ENCODE measurements around the gene STK38L. TPM values are rescaled to one million over a fixed set of nuclear protein-coding genes. Genes with fewer than 3 reads are reported as not detected.

The STK38L gene
- total RNA-seq, 2 donors from 2014 or later = 13.7 to 14.5 TPM

- Mint-ChIP-seq H3K36me3 (no peaks in the 10 kb centered on the region), H3K4me3 (peak overlapping the region; percentile 98), H3K4me1 (ENCODE audit: low read depth in 2 of 2) (peaks cover 21 to 25% of the 10 kb centered on the region in 2 donors), H3K9me3 (no peaks in the 10 kb centered on the region), H3K27ac (peak overlapping the region; percentile 88 to 96), H3K27me3 (no peaks in the 10 kb centered on the region)
- ATAC-seq = no peak
- no peak for DNase-seq (ENCODE audit: low spot score)
Observed at GRCh38 chr12:27243006-27243405, 1.1 kb upstream of the STK38L start.

DNA sequence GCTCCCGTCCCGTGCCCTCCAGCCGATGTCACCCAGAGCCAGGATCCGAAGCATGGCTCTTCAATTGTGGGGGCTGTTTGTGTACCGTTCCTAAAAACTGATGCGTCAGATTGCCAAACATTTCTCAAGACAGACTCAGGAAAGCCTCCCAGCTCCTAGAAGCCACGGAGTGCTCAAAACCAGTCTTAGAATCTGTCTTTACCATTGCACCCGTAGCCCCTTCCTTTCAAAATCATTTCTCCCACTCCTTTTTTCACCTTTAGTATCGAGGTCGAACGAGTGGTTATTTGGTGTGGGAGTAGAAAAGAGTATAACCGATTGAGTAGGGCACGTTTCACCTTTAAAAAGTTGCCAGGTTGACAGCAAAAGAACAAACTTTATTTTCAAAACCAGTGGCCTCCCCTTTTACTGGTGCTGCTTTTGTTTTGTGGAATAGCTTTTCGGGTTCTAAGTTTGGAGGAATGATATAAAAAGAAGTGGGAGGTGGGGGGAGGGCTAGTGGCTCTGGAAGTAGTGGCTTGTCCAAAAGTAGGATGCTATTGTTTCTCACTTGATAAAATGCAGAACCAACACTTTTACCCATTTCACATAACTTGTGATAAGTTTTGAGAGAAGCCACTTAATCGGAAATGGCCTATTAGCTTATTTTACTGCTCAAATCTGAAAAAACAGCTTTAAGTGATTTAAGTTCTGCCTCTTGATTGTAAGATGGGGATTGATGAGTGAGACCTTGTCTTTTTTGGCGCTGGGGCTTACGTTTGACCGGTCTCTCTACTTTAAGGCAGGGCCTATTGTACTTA lies 803 bp downstream of the STK38L start:
- peak overlapping the region; percentile 98 for H3K4me3 Mint-ChIP-seq
- DNase-seq (ENCODE audit: low spot score) (no peak), ATAC-seq (no peak)
- H3K4me1 Mint-ChIP-seq (ENCODE audit: low read depth in 2 of 2) = peaks cover 24 to 25% of the 10 kb centered on the region in 2 donors
- peak overlapping the region; percentile 88 to 96 for H3K27ac Mint-ChIP-seq
- H3K36me3 Mint-ChIP-seq = no peaks in the 10 kb centered on the region
- H3K9me3 Mint-ChIP-seq = no peaks in the 10 kb centered on the region
- no peaks in the 10 kb centered on the region for H3K27me3 Mint-ChIP-seq

- no peak overlapping the region for H3K4me3 Mint-ChIP-seq
- H3K4me1 Mint-ChIP-seq (ENCODE audit: low read depth in 2 of 2) = peaks cover 24 to 29% of the 10 kb centered on the region in 2 donors
- DNase-seq (ENCODE audit: low spot score) (no peak), ATAC-seq (no peak)
- no peaks in the 10 kb centered on the region for H3K9me3 Mint-ChIP-seq
- H3K27ac Mint-ChIP-seq = peak overlapping the region in 1 of 2 donors; percentile 70
- no peaks in the 10 kb centered on the region for H3K36me3 Mint-ChIP-seq
- no peaks in the 10 kb centered on the region for H3K27me3 Mint-ChIP-seq
Observed at GRCh38 chr12:27246141-27246540, 2.1 kb downstream of the STK38L start.

DNA sequence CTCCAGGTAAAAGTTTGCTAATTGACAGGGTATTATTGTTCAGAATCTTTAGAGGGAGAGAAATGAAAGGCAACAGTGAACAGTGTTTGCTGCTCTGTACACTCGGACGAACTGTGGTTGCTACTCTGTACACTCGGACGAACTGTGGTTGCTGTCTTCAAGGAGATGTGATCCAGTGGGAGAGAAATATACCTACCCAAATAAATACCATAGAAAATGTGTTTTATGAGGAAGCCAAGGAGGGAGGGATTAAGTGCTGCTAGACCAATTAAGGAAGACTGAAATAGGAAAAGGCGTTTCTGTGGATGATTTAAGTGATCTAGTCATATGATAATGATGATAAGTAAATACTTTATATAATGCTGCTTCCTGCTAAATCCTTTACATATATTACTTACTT lies 2.7 kb downstream of the STK38L start:
- Mint-ChIP-seq H3K4me3 (no peak overlapping the region), H3K9me3 (no peaks in the 10 kb centered on the region), H3K4me1 (ENCODE audit: low read depth in 2 of 2) (peaks cover 24 to 30% of the 10 kb centered on the region in 2 donors), H3K27me3 (no peaks in the 10 kb centered on the region), H3K36me3 (no peaks in the 10 kb centered on the region), H3K27ac (no peak overlapping the region)
- ATAC-seq (no peak), DNase-seq (ENCODE audit: low spot score) (no peak)

GRCh38 chr12:27252934-27253333 lies 8.8 kb downstream of the STK38L start:
- Mint-ChIP-seq H3K4me1 (ENCODE audit: low read depth in 2 of 2) (peaks cover 17 to 23% of the 10 kb centered on the region in 2 donors), H3K27ac (peak overlapping the region in 1 of 2 donors; percentile 10), H3K9me3 (no peaks in the 10 kb centered on the region)

DNA sequence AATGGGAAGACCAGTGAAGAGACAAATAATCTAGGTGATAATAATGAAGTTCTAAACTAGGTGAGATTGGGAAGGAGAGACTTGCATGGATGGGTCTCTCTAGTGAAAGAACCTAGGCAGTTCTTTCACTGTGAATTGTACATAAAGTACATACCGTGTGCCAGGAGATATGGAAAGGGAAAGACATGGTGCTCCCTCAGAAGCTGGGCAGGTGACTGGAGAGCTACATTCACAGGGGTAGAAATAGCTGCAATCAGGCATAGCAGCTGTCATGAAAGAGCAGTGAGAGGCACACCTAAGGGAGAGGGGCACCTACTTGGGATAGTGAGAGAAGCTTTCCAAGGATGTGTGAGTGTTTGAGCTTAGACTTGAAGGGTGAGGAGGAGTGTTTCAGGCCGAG lies 9.3 kb downstream of the STK38L start:
- no peak for ATAC-seq
- Mint-ChIP-seq H3K27ac (no peak overlapping the region), H3K36me3 (no peaks in the 10 kb centered on the region), H3K4me3 (no peak overlapping the region), H3K27me3 (no peaks in the 10 kb centered on the region), H3K9me3 (no peaks in the 10 kb centered on the region), H3K4me1 (ENCODE audit: low read depth in 2 of 2) (peaks cover 17 to 23% of the 10 kb centered on the region in 2 donors)
- no peak for DNase-seq (ENCODE audit: low spot score)

More at GRCh38 chr12:27252934-27253333, 8.8 kb downstream of the STK38L start:
- no peak for ATAC-seq
- Mint-ChIP-seq H3K4me3 (no peak overlapping the region), H3K36me3 (no peaks in the 10 kb centered on the region), H3K27me3 (no peaks in the 10 kb centered on the region)
- no peak for DNase-seq (ENCODE audit: low spot score)

- ATAC-seq (no peak), DNase-seq (ENCODE audit: low spot score) (no peak)
- H3K27ac Mint-ChIP-seq = no peak overlapping the region
- H3K27me3 Mint-ChIP-seq = no peaks in the 10 kb centered on the region
- H3K36me3 Mint-ChIP-seq = no peaks in the 10 kb centered on the region
- no peak overlapping the region for H3K4me3 Mint-ChIP-seq
- H3K9me3 Mint-ChIP-seq = no peaks in the 10 kb centered on the region
- H3K4me1 Mint-ChIP-seq (ENCODE audit: low read depth in 2 of 2) = peaks cover 29% of the 10 kb centered on the region in 2 donors
Observed at GRCh38 chr12:27255806-27256205, 11.7 kb downstream of the STK38L start.

GRCh38 chr12:27257104-27257843 lies 13.2 kb downstream of the STK38L start:
- Mint-ChIP-seq H3K4me3 (no peak overlapping the region), H3K9me3 (no peaks in the 10 kb centered on the region), H3K36me3 (no peaks in the 10 kb centered on the region), H3K4me1 (ENCODE audit: low read depth in 2 of 2) (peaks cover 33 to 36% of the 10 kb centered on the region in 2 donors), H3K27ac (no peak overlapping the region), H3K27me3 (no peaks in the 10 kb centered on the region)
- ATAC-seq (no peak), DNase-seq (ENCODE audit: low spot score) (no peak)

DNA sequence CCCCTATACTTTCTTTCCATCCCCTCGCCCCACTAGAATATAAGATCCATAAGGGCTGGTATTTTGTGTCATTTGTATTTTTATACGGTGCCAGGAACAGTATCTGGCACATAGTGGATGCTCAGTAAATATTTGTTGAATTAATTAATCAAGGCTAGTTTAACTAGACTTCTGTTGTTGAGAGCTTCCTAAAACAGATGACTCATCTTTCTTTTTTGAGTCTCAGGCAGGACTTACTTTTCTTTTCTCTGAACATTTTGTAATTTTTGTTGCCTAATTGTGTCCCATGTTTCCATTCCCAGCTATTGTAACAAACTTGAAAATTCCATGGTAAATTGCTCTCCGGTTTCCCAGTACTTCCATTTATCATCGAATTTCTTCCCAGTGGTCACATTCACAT lies 16.7 kb downstream of the STK38L start:
- Mint-ChIP-seq H3K27ac (no peak overlapping the region), H3K9me3 (no peaks in the 10 kb centered on the region), H3K4me3 (no peak overlapping the region), H3K36me3 (no peaks in the 10 kb centered on the region), H3K27me3 (no peaks in the 10 kb centered on the region), H3K4me1 (ENCODE audit: low read depth in 2 of 2) (peaks cover 22 to 25% of the 10 kb centered on the region in 2 donors)
- no peak for DNase-seq (ENCODE audit: low spot score)
- ATAC-seq = no peak

DNA sequence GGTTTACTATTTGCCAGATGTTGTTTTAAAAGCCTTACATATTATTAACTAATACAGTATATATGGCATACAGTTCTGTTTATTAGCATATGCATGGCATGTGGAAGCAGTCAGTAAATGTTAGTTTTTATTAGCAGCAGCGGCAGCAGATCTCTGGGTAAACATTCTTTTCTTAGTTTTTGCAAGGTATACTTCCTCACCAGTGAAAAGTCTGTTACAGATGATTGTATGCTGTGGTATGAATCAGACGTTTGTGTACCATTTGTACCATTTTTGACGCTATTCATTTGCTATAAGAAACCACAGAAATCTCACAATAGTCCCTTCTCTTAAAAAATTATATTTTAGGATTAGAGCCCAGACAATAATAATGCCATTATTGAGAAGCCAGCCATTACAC lies 17.8 kb downstream of the STK38L start:
- Mint-ChIP-seq H3K4me1 (ENCODE audit: low read depth in 2 of 2) (peaks cover 16 to 25% of the 10 kb centered on the region in 2 donors), H3K9me3 (no peaks in the 10 kb centered on the region), H3K27ac (no peak overlapping the region), H3K27me3 (no peaks in the 10 kb centered on the region), H3K4me3 (no peak overlapping the region), H3K36me3 (no peaks in the 10 kb centered on the region)
- DNase-seq (ENCODE audit: low spot score) (no peak), ATAC-seq (no peak)

- DNase-seq (ENCODE audit: low spot score) = no peak
- H3K27ac Mint-ChIP-seq = no peak overlapping the region
- no peaks in the 10 kb centered on the region for H3K36me3 Mint-ChIP-seq
- H3K4me1 Mint-ChIP-seq (ENCODE audit: low read depth in 2 of 2) = peaks cover 4 to 6% of the 10 kb centered on the region in 2 donors
- no peaks in the 10 kb centered on the region for H3K27me3 Mint-ChIP-seq
- no peak for ATAC-seq
- no peaks in the 10 kb centered on the region for H3K9me3 Mint-ChIP-seq
- H3K4me3 Mint-ChIP-seq = no peak overlapping the region
Observed at GRCh38 chr12:27270148-27270547, 26.1 kb downstream of the STK38L start.

GRCh38 chr12:27271206-27271605 lies 27.1 kb downstream of the STK38L start:
- Mint-ChIP-seq H3K4me1 (ENCODE audit: low read depth in 2 of 2) (peaks cover 4 to 6% of the 10 kb centered on the region in 2 donors), H3K9me3 (no peaks in the 10 kb centered on the region), H3K36me3 (no peaks in the 10 kb centered on the region), H3K4me3 (no peak overlapping the region), H3K27me3 (no peaks in the 10 kb centered on the region), H3K27ac (no peak overlapping the region)
- ATAC-seq (no peak), DNase-seq (ENCODE audit: low spot score) (no peak)

GRCh38 chr12:27272373-27273028 lies 28.4 kb downstream of the STK38L start:
- no peak overlapping the region for H3K4me3 Mint-ChIP-seq
- no peak overlapping the region for H3K27ac Mint-ChIP-seq
- H3K9me3 Mint-ChIP-seq = no peaks in the 10 kb centered on the region
- no peaks in the 10 kb centered on the region for H3K36me3 Mint-ChIP-seq
- no peaks in the 10 kb centered on the region for H3K27me3 Mint-ChIP-seq
- H3K4me1 Mint-ChIP-seq (ENCODE audit: low read depth in 2 of 2) = peaks cover 10% of the 10 kb centered on the region in 2 donors
- DNase-seq (ENCODE audit: low spot score) (no peak), ATAC-seq (no peak)

DNA sequence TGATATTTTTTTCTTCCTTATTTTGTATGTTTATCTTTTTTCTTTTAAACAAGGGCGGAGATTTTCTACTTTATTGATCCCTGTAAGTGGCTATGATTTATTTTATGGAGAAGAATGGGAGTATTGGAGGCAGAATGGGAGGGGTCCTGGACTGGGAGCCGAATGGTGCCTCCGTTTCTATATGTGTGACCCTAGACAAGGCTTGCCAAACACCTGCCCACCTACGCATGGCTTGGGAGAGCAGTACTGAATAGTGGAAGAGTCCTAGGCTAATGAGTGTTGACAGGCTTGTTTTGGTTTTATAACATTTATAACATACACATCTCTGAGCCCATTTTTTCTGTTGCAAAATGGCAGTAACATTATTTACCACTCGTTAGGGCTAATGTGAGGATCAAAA lies 29.0 kb downstream of the STK38L start:
- H3K4me1 Mint-ChIP-seq (ENCODE audit: low read depth in 2 of 2) = peaks cover 14 to 15% of the 10 kb centered on the region in 2 donors
- DNase-seq (ENCODE audit: low spot score) (no peak), ATAC-seq (no peak)
- no peaks in the 10 kb centered on the region for H3K27me3 Mint-ChIP-seq
- no peak overlapping the region for H3K27ac Mint-ChIP-seq
- H3K4me3 Mint-ChIP-seq = no peak overlapping the region
- no peaks in the 10 kb centered on the region for H3K36me3 Mint-ChIP-seq
- H3K9me3 Mint-ChIP-seq = no peaks in the 10 kb centered on the region

Measured in natural killer cell treated with Interleukin-12 subunit alpha and Interleukin-12 subunit beta and Interleukin-15 and Interleukin-18, amount 100 ng/mL, for 72 hours (primary cell).